ENCODE measurements around the gene HDAC4.

GRCh38 chr2:239215136-239215925, 185.5 kb downstream of the HDAC4 start:
- no peak for TF ChIP-seq CTCF (IDR thresholded peaks at IDR 0.05)
- no peak for TF ChIP-seq POLR2A (IDR thresholded peaks at IDR 0.05)
- TF ChIP-seq POLR2AphosphoS5 (IDR thresholded peaks at IDR 0.05; ENCODE audit: insufficient read depth in 1 of 2, low read depth in 1 of 2) = no peak
